Vagina (tissue), 2 donors: ENCODE measurements around the gene SERPINE1.

ENCODE experiments used
- CTCF ChIP-seq, 3 experiments: fragments of 450-650 bp in 2 of 3; fragments of 200-600 bp in 1 of 3; sonication (generic) in 1 of 3; IDR thresholded peaks; one replicate each; pipeline ENCODE4 v1.5.1; 2017 to 2019; ENCODE audit warnings: antibody characterized with exemption in 3 of 3, mild to moderate bottlenecking in 2 of 3, moderate library complexity in 2 of 3
- POLR2AphosphoS5 ChIP-seq, 2 donors: sonication (generic); formaldehyde crosslinking; IDR thresholded peaks; one replicate each; pipeline ENCODE4 v1.9.0; 2017; ENCODE audit warnings: antibody characterized with exemption in 2 of 2, mild to moderate bottlenecking in 2 of 2, low read depth in 1 of 2; ENCODE audit not compliant: insufficient read depth in 1 of 2

- TF ChIP-seq CTCF (IDR thresholded peaks at IDR 0.05) (no peak), POLR2AphosphoS5 (IDR thresholded peaks at IDR 0.05; ENCODE audit: insufficient read depth in 1 of 2, low read depth in 1 of 2) (no peak)
Measured at GRCh38 chr7:101185258-101185839, 58.4 kb downstream of the SERPINE1 start.
